Adrenal gland (tissue), 12 donors: ENCODE results near the gene USP10. TPM values are rescaled to one million over a fixed set of nuclear protein-coding genes. Genes with fewer than 3 reads are reported as not detected.
"Not testable (repeated sequence)": the region's sequence is repeated elsewhere in the genome, so short reads cannot be mapped to it uniquely, and the experiment has no call there.

ENCODE experiments used
- DNase-seq, 7 donors: peaks; one replicate each; pipeline ENCODE4 v3.0.0-alpha.2; 2019 to 2020
- H3K27ac ChIP-seq, 5 donors: fragments of 200-600 bp; sonication (generic) in 4 of 5; 1 replicate in 3 of 5; 2 replicates in 2 of 5; pipeline versions ENCODE4 v1.5.1 to v1.8.0; 2016 to 2020; ENCODE audit warnings: mild to moderate bottlenecking in 1 of 5
- H3K27me3 ChIP-seq: fragments of 200-600 bp; 2 replicates; pipeline ENCODE4 v1.8.0; 2021
- H3K36me3 ChIP-seq, 2 donors: fragments of 200-600 bp; replicated peaks in 1 of 2; 1 replicate in 1 of 2; 2 replicates in 1 of 2; pipeline versions ENCODE4 v1.5.1 to v1.8.0; 2018 to 2022
- H3K4me1 ChIP-seq, 2 donors: fragments of 200-600 bp; replicated peaks in 1 of 2; 1 replicate in 1 of 2; 2 replicates in 1 of 2; pipeline versions ENCODE4 v1.5.1 to v1.8.0; 2018 to 2021
- H3K4me3 ChIP-seq, 4 donors: fragments of 200-600 bp; sonication (generic) in 3 of 4; one replicate each; pipeline ENCODE4 v1.5.1; 2016 to 2018
- H3K9me3 ChIP-seq, 3 donors: fragments of 200-600 bp; sonication (generic) in 1 of 3; replicated peaks in 1 of 3; 1 replicate in 2 of 3; 2 replicates in 1 of 3; pipeline versions ENCODE4 v1.5.1 to v1.8.0; 2016 to 2021
- POLR2A ChIP-seq, 2 donors: fragments of 450-650 bp; IDR thresholded peaks; one replicate each; pipeline ENCODE4 v1.6.1; 2017; ENCODE audit warnings: antibody characterized with exemption in 2 of 2, mild to moderate bottlenecking in 2 of 2, moderate library complexity in 1 of 2
- WGBS, 4 donors: extraction: QIAGEN DNeasy Blood & Tissue Kit in 2 of 4; methylation state at CpG; one replicate each; pipeline versions ENCODE4 v1.1.5 to v1.1.7; 2013 to 2017; 5-methylcytosine and 5-hydroxymethylcytosine counted together
- intact Hi-C, 2 donors: fragments of 100-400 bp; cut with DNase I; formaldehyde crosslinking; loops; one replicate each; pipeline versions ENCODE4 v1.14.1 to v1.15.0; 2022 to 2023
- polyA plus RNA-seq, 3 donors: library from polyadenylated mRNA; stranded (reverse); fragments of 200-250 nt in 2 of 3; fragments of 350-450 nt in 1 of 3; fragmentation: Illumina TruSeq in 1 of 3; extraction: RNeasy Lipid Tissue Mini Kit (QIAGEN cat#74804) in 1 of 3; gene quantifications; one replicate each; pipeline ENCODE4 v1.2.3, GENCODE V29; 2013 to 2014
- total RNA-seq, 9 donors: library from RNA; depleted of rRNA in 4 of 9; stranded (reverse); fragments of >200 nt in 4 of 9; fragments of 120-200 nt in 1 of 9; fragmentation: NEBNext Ultra II Directional in 1 of 9; extraction: Animal tissue kit (Norgen Biotek cat#: 25700) in 1 of 9; gene quantifications; one replicate each; pipeline versions ENCODE4 v1.1.0 to v1.2.4, GENCODE V29; 2013 to 2023
- TF ChIP-seq, protein P1 (sequence below), 6 experiments: fragments of 450-650 bp in 4 of 6; fragments of 200-600 bp in 2 of 6; sonication (generic) in 1 of 6; IDR thresholded peaks; 1 replicate in 5 of 6; 2 replicates in 1 of 6; pipeline versions ENCODE4 v1.5.1 to v1.8.0; 2016 to 2021; ENCODE audit warnings: antibody characterized with exemption in 6 of 6, mild to moderate bottlenecking in 2 of 6, moderate library complexity in 1 of 6
- donor health status: healthy with polysubstance abuse.
- donor health status: Bipolar disorder and iron deficiency.
- donor health status: DM: yes; HTN: yes; CAD: no.
- donor health status: DM: no; HTN: no; CAD: no.
- donor health status: DM: no; HTN: no; CAD: no.
- donor health status: DM: yes; HTN: yes; CAD: no.

The USP10 gene
- total and polyA plus RNA-seq, 12 donors: 16.2 to 154 (median 60.4) TPM

DNA sequence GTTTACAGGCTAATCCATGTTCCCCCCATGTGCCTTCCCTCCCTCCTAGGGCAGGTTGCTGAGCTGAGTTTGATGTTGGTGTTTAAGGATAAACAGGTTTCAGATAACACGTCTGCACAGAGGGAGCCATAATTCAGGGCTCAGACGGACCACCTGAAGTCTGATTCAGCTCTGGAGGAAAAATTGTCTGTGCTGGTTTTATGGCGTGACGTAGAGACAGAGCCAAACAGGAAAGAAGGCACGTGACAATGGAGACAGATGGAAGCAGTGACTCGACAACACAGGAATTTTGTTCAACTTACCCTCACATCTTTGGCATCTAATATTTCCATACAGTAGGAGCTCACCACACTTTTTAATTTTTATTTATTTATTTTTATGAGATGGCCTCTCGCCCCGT is 10.7 kb upstream of the USP10 start:
- no peaks in the 10 kb centered on the region for H3K4me1 ChIP-seq
- no peaks in the 10 kb centered on the region for H3K36me3 ChIP-seq
- 61 to 74% (median 64%) methylated on average over 8 of the region's 8 CpGs for WGBS, 4 donors
- no peaks in the 10 kb centered on the region for H3K9me3 ChIP-seq
- peak in 1 of 7 donors; percentile 14 for DNase-seq
- intact Hi-C loops: no loop called here
- H3K27me3 ChIP-seq: no peaks in the 10 kb centered on the region
- H3K27ac ChIP-seq: no peak overlapping the region
- H3K4me3 ChIP-seq: no peak overlapping the region
- TF ChIP-seq, protein P1, sequence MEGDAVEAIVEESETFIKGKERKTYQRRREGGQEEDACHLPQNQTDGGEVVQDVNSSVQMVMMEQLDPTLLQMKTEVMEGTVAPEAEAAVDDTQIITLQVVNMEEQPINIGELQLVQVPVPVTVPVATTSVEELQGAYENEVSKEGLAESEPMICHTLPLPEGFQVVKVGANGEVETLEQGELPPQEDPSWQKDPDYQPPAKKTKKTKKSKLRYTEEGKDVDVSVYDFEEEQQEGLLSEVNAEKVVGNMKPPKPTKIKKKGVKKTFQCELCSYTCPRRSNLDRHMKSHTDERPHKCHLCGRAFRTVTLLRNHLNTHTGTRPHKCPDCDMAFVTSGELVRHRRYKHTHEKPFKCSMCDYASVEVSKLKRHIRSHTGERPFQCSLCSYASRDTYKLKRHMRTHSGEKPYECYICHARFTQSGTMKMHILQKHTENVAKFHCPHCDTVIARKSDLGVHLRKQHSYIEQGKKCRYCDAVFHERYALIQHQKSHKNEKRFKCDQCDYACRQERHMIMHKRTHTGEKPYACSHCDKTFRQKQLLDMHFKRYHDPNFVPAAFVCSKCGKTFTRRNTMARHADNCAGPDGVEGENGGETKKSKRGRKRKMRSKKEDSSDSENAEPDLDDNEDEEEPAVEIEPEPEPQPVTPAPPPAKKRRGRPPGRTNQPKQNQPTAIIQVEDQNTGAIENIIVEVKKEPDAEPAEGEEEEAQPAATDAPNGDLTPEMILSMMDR (IDR thresholded peaks at IDR 0.05): no peak
- no peak for TF ChIP-seq POLR2A (IDR thresholded peaks at IDR 0.05)

DNA sequence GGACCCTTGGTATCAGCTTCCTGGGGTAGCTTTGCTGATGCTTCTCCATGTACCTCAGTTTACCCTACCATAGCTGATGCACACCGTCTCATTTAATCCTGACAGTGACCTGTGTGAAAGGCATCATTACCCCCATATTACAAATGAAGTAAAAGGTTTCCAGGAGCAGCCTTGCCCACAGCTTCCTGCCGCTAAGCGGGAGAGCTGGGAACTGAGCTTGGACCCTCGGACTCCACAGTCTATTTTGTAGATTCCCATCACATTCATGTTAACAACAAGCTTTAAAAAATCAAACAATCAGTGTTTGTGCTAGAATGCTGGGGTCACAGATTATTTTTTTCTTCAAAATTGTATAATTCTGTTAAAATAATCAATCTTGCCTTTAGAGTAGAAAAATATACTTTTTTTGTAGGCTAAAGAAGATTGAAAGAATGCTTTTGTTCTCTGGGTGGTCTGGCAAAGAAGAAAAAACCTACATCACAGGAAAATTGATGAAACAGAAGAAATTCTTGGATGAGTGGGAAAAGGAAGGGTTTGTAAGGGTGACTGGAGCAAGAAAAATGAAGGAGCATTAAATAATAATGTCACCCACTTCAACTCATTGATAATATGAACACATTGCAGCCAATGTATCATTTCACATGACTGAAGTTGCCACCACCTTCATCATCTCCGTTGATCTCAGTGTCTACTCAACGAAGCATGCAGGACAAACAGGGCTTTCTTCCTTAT is 9.5 kb upstream of the USP10 start:
- intact Hi-C loops: no loop called here
- no peaks in the 10 kb centered on the region for H3K4me1 ChIP-seq
- no peak for TF ChIP-seq POLR2A (IDR thresholded peaks at IDR 0.05)
- TF ChIP-seq, protein P1 (IDR thresholded peaks at IDR 0.05): no peak
- no peaks in the 10 kb centered on the region for H3K27me3 ChIP-seq
- no peaks in the 10 kb centered on the region for H3K9me3 ChIP-seq
- DNase-seq: peak in 1 of 7 donors; percentile 2
- no peaks in the 10 kb centered on the region for H3K36me3 ChIP-seq
- H3K27ac ChIP-seq: no peak overlapping the region
- H3K4me3 ChIP-seq: no peak overlapping the region
- 72 to 83% (median 72%) methylated on average over 6 of the region's 6 CpGs for WGBS, 4 donors

GRCh38 chr16:84692451-84693214 is 7.2 kb upstream of the USP10 start:
- Histone ChIP-seq H3K27me3 (no peaks in the 10 kb centered on the region), H3K9me3 (no peaks in the 10 kb centered on the region), H3K36me3 (no peaks in the 10 kb centered on the region), H3K4me3 (no peak overlapping the region), H3K4me1 (no peaks in the 10 kb centered on the region), H3K27ac (no peak overlapping the region)
- intact Hi-C loops: no loop called here
- peak in 1 of 7 donors; percentile 10 for DNase-seq
- 51 to 70% (median 65%) methylated on average over 6 of the region's 6 CpGs for WGBS, 4 donors
- no peak for TF ChIP-seq POLR2A (IDR thresholded peaks at IDR 0.05)
- TF ChIP-seq, protein P1 (IDR thresholded peaks at IDR 0.05): no peak

GRCh38 chr16:84693869-84694268 is 5.9 kb upstream of the USP10 start:
- H3K4me1 ChIP-seq, H3K27ac ChIP-seq, H3K4me3 ChIP-seq, H3K36me3 ChIP-seq, intact Hi-C loops, H3K27me3 ChIP-seq, H3K9me3 ChIP-seq: not testable (repeated sequence)
- peak in 1 of 7 donors; percentile 10 for DNase-seq
- 89 to 93% (median 92%) methylated on average over 10 of the region's 10 CpGs for WGBS, 4 donors
